NCI-H146 treated with DMSO at 0.1 percent for 48 hours (cell line): Measurements from ENCODE around the gene OGFRL1.
"Not testable (repeated sequence)": the region's sequence is repeated elsewhere in the genome, so short reads cannot be mapped to it uniquely, and the experiment has no call there.

Experiments
- DNase-seq: peaks from one replicate; lab custom pipeline; 2025; ENCODE audit not compliant: unreplicated experiment; lab: John Stamatoyannopoulos, UW

The OGFRL1 gene

GRCh38 chr6:71288228-71289038 lies at the start of gene OGFRL1:
TSS of gene OGFRL1 (plus strand) at chr6:71288811. CDS start at chr6:71288937, 126 bp downstream.
- DNase-seq, result peak; percentile 79

- DNase-seq, result no peak
Measured at GRCh38 chr6:71239694-71240093, 48.9 kb upstream of the OGFRL1 start.

- no peak for DNase-seq
Measured at GRCh38 chr6:71245265-71246049, 43.2 kb upstream of the OGFRL1 start.

- DNase-seq, result no peak
Measured at GRCh38 chr6:71246596-71246995, 42.0 kb upstream of the OGFRL1 start.

- no peak for DNase-seq
Measured at GRCh38 chr6:71248306-71248765, 40.3 kb upstream of the OGFRL1 start.

GRCh38 chr6:71248878-71249544 lies 39.6 kb upstream of the OGFRL1 start:
- no peak for DNase-seq

- no peak for DNase-seq
Measured at GRCh38 chr6:71250099-71250602, 38.5 kb upstream of the OGFRL1 start.

GRCh38 chr6:71252410-71252809 lies 36.2 kb upstream of the OGFRL1 start:
- DNase-seq, result no peak

- DNase-seq, result no peak
Measured at GRCh38 chr6:71252960-71253359, 35.7 kb upstream of the OGFRL1 start.

- peak; percentile 18 for DNase-seq
Measured at GRCh38 chr6:71254323-71254722, 34.3 kb upstream of the OGFRL1 start.

GRCh38 chr6:71258078-71258866 lies 30.3 kb upstream of the OGFRL1 start:
- no peak for DNase-seq

GRCh38 chr6:71259888-71260604 lies 28.6 kb upstream of the OGFRL1 start:
- DNase-seq, result no peak

- no peak for DNase-seq
Measured at GRCh38 chr6:71262914-71263313, 25.7 kb upstream of the OGFRL1 start.

- not testable (repeated sequence) for DNase-seq
Measured at GRCh38 chr6:71266392-71266791, 22.2 kb upstream of the OGFRL1 start.

- no peak for DNase-seq
Measured at GRCh38 chr6:71268735-71269437, 19.7 kb upstream of the OGFRL1 start.

GRCh38 chr6:71277926-71278600 lies 10.5 kb upstream of the OGFRL1 start:
- no peak for DNase-seq

- DNase-seq, result no peak
Measured at GRCh38 chr6:71279321-71279720, 9.3 kb upstream of the OGFRL1 start.

GRCh38 chr6:71279740-71280139 lies 8.9 kb upstream of the OGFRL1 start:
- DNase-seq, result no peak

- no peak for DNase-seq
Measured at GRCh38 chr6:71280701-71281100, 7.9 kb upstream of the OGFRL1 start.
